GM18519 (cell line): ENCODE data around the gene TBX21.
"Not testable (repeated sequence)": the region's sequence is repeated elsewhere in the genome, so short reads cannot be mapped to it uniquely, and the experiment has no call there.

Source experiments
- ATAC-seq: cut with Tn5 transposase; IDR thresholded peaks from one replicate; pipeline ENCODE4 v1.9.1; 2021; ENCODE audit warnings: mild to moderate bottlenecking, moderate library complexity; ENCODE audit not compliant: unreplicated experiment, low FRiP score

TBX21 gene

GRCh38 chr17:47760409-47761140 is 27.5 kb downstream of the TBX21 start:
- no peak for ATAC-seq

GRCh38 chr17:47762728-47763127 is 29.7 kb downstream of the TBX21 start:
- no peak for ATAC-seq

- no peak for ATAC-seq
These were observed 31.0 kb downstream of the TBX21 start for GRCh38 chr17:47763913-47764582.

GRCh38 chr17:47773649-47774048 is 40.6 kb downstream of the TBX21 start:
- not testable (repeated sequence) for ATAC-seq

GRCh38 chr17:47774331-47774730 is 41.3 kb downstream of the TBX21 start:
- no peak for ATAC-seq

GRCh38 chr17:47774987-47775580 is 42.0 kb downstream of the TBX21 start:
- no peak for ATAC-seq

- no peak for ATAC-seq
These were observed 43.5 kb downstream of the TBX21 start for GRCh38 chr17:47776330-47777197.

GRCh38 chr17:47778184-47778635 is 45.2 kb downstream of the TBX21 start:
- no peak for ATAC-seq

GRCh38 chr17:47781397-47781796 is 48.4 kb downstream of the TBX21 start:
- ATAC-seq = no peak

GRCh38 chr17:47785538-47786123 is 52.6 kb downstream of the TBX21 start:
- ATAC-seq = no peak

- no peak for ATAC-seq
These were observed 56.9 kb downstream of the TBX21 start for GRCh38 chr17:47789611-47790561.

- no peak for ATAC-seq
These were observed 58.0 kb downstream of the TBX21 start for GRCh38 chr17:47791025-47791424.

GRCh38 chr17:47792457-47792856 is 59.4 kb downstream of the TBX21 start:
- no peak for ATAC-seq

- no peak for ATAC-seq
These were observed 59.9 kb downstream of the TBX21 start for GRCh38 chr17:47792979-47793378.
